NCI-H69 (cell line): Measurements from ENCODE around the gene OTOP1.
"Not testable (repeated sequence)": the region's sequence is repeated elsewhere in the genome, so short reads cannot be mapped to it uniquely, and the experiment has no call there.

Experiments used
- DNase-seq: peaks from one replicate; lab custom pipeline; 2025; lab: John Stamatoyannopoulos, UW

Gene OTOP1

GRCh38 chr4:4160956-4161665, 65.6 kb downstream of the OTOP1 start:
- not testable (repeated sequence) for DNase-seq

- DNase-seq: not testable (repeated sequence)
Measured at GRCh38 chr4:4145622-4146021, 81.1 kb downstream of the OTOP1 start.

DNA sequence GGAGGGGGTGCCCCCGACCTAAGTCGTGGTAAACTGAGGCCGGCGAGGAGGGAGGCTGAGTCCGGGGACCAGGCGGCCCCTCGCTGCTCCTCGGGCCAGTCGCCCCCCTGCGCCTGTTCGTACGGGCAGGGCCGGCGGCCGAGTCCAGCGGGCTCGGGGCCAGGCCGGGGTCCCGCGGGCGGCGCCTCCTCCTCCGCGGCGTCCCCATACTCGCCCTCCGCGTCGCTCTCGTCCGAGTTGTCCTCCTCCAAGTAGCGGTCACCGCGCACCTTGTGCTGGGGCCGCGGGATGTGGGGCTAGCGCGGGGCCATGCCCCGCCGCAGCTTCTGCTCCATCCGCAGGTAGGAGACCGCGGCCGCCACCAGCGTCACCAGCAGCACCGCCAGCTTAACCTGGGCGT, 83.4 kb downstream of the OTOP1 start:
- not testable (repeated sequence) for DNase-seq

DNA sequence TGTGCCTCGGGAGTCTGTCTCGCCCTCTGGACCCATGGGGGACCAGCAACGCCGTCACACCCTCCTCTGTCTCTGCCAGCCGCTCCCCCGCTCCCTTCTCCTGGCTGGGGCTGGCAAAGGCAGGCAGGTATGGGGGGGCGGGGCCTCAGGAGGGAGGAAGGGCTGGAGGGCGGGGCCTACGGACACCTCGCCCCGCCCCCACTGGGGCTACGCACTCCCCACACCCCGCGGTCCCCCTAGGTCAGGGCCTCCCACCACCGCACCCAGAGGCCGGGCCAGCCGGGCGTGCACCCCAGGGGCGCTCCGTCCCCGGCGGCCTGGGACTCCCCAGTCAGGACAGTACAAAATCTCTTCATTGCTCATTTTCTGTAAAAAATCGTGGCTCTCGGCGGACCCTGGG, 84.0 kb downstream of the OTOP1 start:
- DNase-seq: not testable (repeated sequence)

DNA sequence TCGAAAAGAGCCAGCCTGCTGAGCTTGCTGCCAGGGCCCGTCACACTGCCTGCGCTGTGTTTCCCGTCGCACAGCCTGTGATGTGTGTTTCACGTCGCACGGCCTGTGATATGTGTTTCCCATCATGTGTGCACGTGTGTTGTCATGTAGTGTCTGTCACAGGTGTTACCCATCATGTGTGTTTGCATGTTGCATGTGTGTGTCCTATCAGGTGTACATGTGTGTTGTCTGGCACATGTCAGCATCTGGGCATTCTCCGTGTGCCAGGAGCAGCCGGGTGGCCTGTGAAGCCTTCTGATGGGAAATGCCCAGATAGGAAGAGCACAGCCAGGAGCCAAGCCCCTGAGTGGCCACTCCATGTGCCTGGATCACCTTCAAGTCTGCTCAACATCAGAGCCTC, 85.5 kb downstream of the OTOP1 start:
- DNase-seq: not testable (repeated sequence)
